HepG2 (cell line): ENCODE results near the gene PLEKHG4. TPM values are rescaled to one million over a fixed set of nuclear protein-coding genes. Genes with fewer than 3 reads are reported as not detected.
A peak's percentile ranks its signal among the peaks of the same experiment; 100 is the strongest.

Experiments
- ATRX ChIP-seq: sonication (generic); formaldehyde crosslinking; IDR thresholded peaks from 2 replicates; pipeline ENCODE4 v1.4.0; 2020; ENCODE audit warnings: missing genetic modification reagents, borderline replicate concordance
- BCL6 ChIP-seq: IDR thresholded peaks from 2 replicates; pipeline ENCODE4 v1.6.1; 2016; ENCODE audit warnings: missing genetic modification reagents, missing compliant biosample characterization
- BORCS8-MEF2B ChIP-seq: sonication (generic); formaldehyde crosslinking; IDR thresholded peaks from 2 replicates; pipeline ENCODE4 v1.8.0; 2022; ENCODE audit warnings: mild to moderate bottlenecking, missing genetic modification reagents
- DMTF1 ChIP-seq: sonication (generic); formaldehyde crosslinking; IDR thresholded peaks from 2 replicates; pipeline ENCODE4 v1.4.0; 2020; ENCODE audit warnings: mild to moderate bottlenecking, missing genetic modification reagents
- FOXM1 ChIP-seq: sonication (generic); formaldehyde crosslinking; IDR thresholded peaks from 2 replicates; pipeline ENCODE4 v1.5.0; 2020; ENCODE audit warnings: missing genetic modification reagents
- HNF4G ChIP-seq, 2 experiments: sonication (generic) in 1 of 2; formaldehyde crosslinking in 1 of 2; IDR thresholded peaks; 2 replicates each; pipeline versions ENCODE4 v1.4.0 to v1.6.1; 2011 to 2020; ENCODE audit warnings: borderline replicate concordance in 2 of 2, low read depth in 2 of 2, mild to moderate bottlenecking in 2 of 2, low read length in 1 of 2, missing genetic modification reagents in 1 of 2, moderate library complexity in 1 of 2
- HNRNPLL ChIP-seq: fragments of 200-400 bp; formaldehyde crosslinking; IDR thresholded peaks from 2 replicates; pipeline ENCODE4 v1.6.1; 2017; ENCODE audit warnings: mild to moderate bottlenecking, low read depth, low read length; ENCODE audit not compliant: poor library complexity, severe bottlenecking
- MEIS2 ChIP-seq: sonication (generic); formaldehyde crosslinking; IDR thresholded peaks from 2 replicates; pipeline ENCODE4 v1.9.0; 2021; ENCODE audit warnings: mild to moderate bottlenecking, missing genetic modification reagents
- NRL ChIP-seq: sonication (generic); formaldehyde crosslinking; IDR thresholded peaks from 2 replicates; pipeline ENCODE4 v1.5.0; 2020; ENCODE audit warnings: missing genetic modification reagents, mild to moderate bottlenecking, moderate library complexity, borderline replicate concordance
- ONECUT2 ChIP-seq: sonication (generic); formaldehyde crosslinking; IDR thresholded peaks from 2 replicates; pipeline ENCODE4 v1.4.0; 2020; ENCODE audit warnings: missing genetic modification reagents
- PHF21A ChIP-seq: sonication (generic); formaldehyde crosslinking; IDR thresholded peaks from 2 replicates; pipeline ENCODE4 v1.5.0; 2020; ENCODE audit warnings: mild to moderate bottlenecking, missing genetic modification reagents
- PHF8 ChIP-seq: sonication (generic); formaldehyde crosslinking; IDR thresholded peaks from 2 replicates; pipeline ENCODE4 v1.5.0; 2020; ENCODE audit warnings: missing genetic modification reagents
- PLSCR1 ChIP-seq: sonication (generic); formaldehyde crosslinking; IDR thresholded peaks from 2 replicates; pipeline ENCODE4 v1.5.0; 2020; ENCODE audit warnings: missing genetic modification reagents, mild to moderate bottlenecking, borderline replicate concordance
- SMAD9 ChIP-seq: sonication (generic); formaldehyde crosslinking; IDR thresholded peaks from 2 replicates; pipeline ENCODE4 v1.5.1; 2020; ENCODE audit warnings: mild to moderate bottlenecking, missing genetic modification reagents
- SMARCC2 ChIP-seq: fragments of 450-650 bp; IDR thresholded peaks from 2 replicates; pipeline ENCODE4 v1.6.1; 2017; ENCODE audit warnings: antibody characterized with exemption, mild to moderate bottlenecking
- TFE3 ChIP-seq: IDR thresholded peaks from 2 replicates; pipeline ENCODE4 v1.6.1; 2016
- TSC22D2 ChIP-seq: sonication (generic); formaldehyde crosslinking; IDR thresholded peaks from 2 replicates; pipeline ENCODE4 v1.5.1; 2020; ENCODE audit warnings: missing genetic modification reagents, mild to moderate bottlenecking, borderline replicate concordance
- ZBTB10 ChIP-seq: sonication (generic); formaldehyde crosslinking; IDR thresholded peaks from 2 replicates; pipeline ENCODE4 v1.4.0; 2020; ENCODE audit warnings: missing genetic modification reagents, borderline replicate concordance
- ZEB1 ChIP-seq: IDR thresholded peaks from 2 replicates; pipeline ENCODE4 v1.6.1; 2012; ENCODE audit warnings: mild to moderate bottlenecking, low read depth, inconsistent platforms; ENCODE audit not compliant: insufficient replicate concordance
- ZNF33B ChIP-seq: sonication (generic); formaldehyde crosslinking; IDR thresholded peaks from 2 replicates; pipeline ENCODE4 v1.5.1; 2020; ENCODE audit warnings: mild to moderate bottlenecking, missing genetic modification reagents
- ZNF784 ChIP-seq: sonication (generic); formaldehyde crosslinking; IDR thresholded peaks from 2 replicates; pipeline ENCODE4 v1.5.1; 2020; ENCODE audit warnings: missing genetic modification reagents, mild to moderate bottlenecking, borderline replicate concordance
- polyA plus RNA-seq, 8 experiments: library from polyadenylated mRNA; depleted of rRNA in 3 of 8; stranded (reverse) in 7 of 8; unstranded in 1 of 8; fragments of >200 nt; fragmentation: Illumina TruSeq in 4 of 8; extraction: Trizol in 4 of 8; gene quantifications; 2 replicates each; pipeline versions ENCODE4 v1.2.1 to v1.2.3, GENCODE V29; 2011 to 2016; ENCODE audit warnings: low read depth in 4 of 8, missing spikeins in 1 of 8, mixed read lengths in 1 of 8; ENCODE audit not compliant: insufficient read depth in 1 of 8
- total RNA-seq, 5 experiments: library from RNA; depleted of rRNA; stranded (reverse); fragments of >200 nt; fragmentation: Illumina TruSeq; extraction: Trizol; gene quantifications; 2 replicates each; pipeline ENCODE4 v1.2.3, GENCODE V29; 2016; ENCODE audit warnings: low read depth in 1 of 5

Gene PLEKHG4
- total and polyA plus RNA-seq, 2 of the 13 experiments (the other 11 are each of a cell fraction or from before 2014, with no cell fraction given) = 7.1 to 13.6 TPM

GRCh38 chr16:67278773-67279295, 498 bp upstream of the PLEKHG4 start (continued):
- TF ChIP-seq TFE3 = no peak; the same call in 1 of the 2 replicates
- TF ChIP-seq TSC22D2 (CRISPR knock-in tag) = 0 out of 2 replicates have a peak, but pooled peaks have one; percentile 34
- no peak for TF ChIP-seq ZNF784 (CRISPR knock-in tag)
- 0 out of 2 replicates have a peak, but pooled peaks have one; percentile 47 for TF ChIP-seq SMAD9 (CRISPR knock-in tag)
- TF ChIP-seq BCL6 (CRISPR knock-in tag) = no peak
- TF ChIP-seq ZEB1 = no peak
- TF ChIP-seq ONECUT2 = no peak
- TF ChIP-seq NRL = peak; percentile 38; the same call in 1 of the 2 replicates
- TF ChIP-seq PLSCR1 (CRISPR knock-in tag) = no peak
- TF ChIP-seq PHF8 (CRISPR knock-in tag) = no peak; the same call in 1 of the 2 replicates
- TF ChIP-seq HNRNPLL = no peak
- peak; percentile 58 for TF ChIP-seq ZBTB10 (CRISPR knock-in tag)
- 0 out of 2 replicates have a peak, but pooled peaks have one; percentile 38 for TF ChIP-seq ZNF33B (CRISPR knock-in tag)
- TF ChIP-seq PHF21A (CRISPR knock-in tag) = no peak
- TF ChIP-seq MEIS2 = no peak; the same call in 1 of the 2 replicates
- TF ChIP-seq HNF4G (IDR thresholded peaks at IDR 0.05; ENCODE audit: borderline replicate concordance, low read depth, low read length) = no peak
- TF ChIP-seq HNF4G (CRISPR knock-in tag; IDR thresholded peaks at IDR 0.05; ENCODE audit: borderline replicate concordance, low read depth) = no peak
- TF ChIP-seq FOXM1 (CRISPR knock-in tag) = peak; percentile 82; the same call in 1 of the 2 replicates
- no peak for TF ChIP-seq SMARCC2
- no peak for TF ChIP-seq DMTF1 (CRISPR knock-in tag)
- TF ChIP-seq ATRX = no peak
- peak; percentile 78 for TF ChIP-seq BORCS8-MEF2B
